GM12891 (cell line): ENCODE measurements around the gene MAN2B1.

Experiments used
- PAX5 ChIP-seq: IDR thresholded peaks from 2 replicates; pipeline ENCODE4 v1.6.1; 2011; ENCODE audit warnings: low read length, moderate library complexity, mild to moderate bottlenecking; ENCODE audit not compliant: insufficient read depth, severe bottlenecking
- POLR2A ChIP-seq: IDR thresholded peaks from 2 replicates; pipeline ENCODE4 v1.6.1; 2011; ENCODE audit warnings: low read depth, low read length, control low read depth
- POLR2AphosphoS5 ChIP-seq: IDR thresholded peaks from 2 replicates; pipeline ENCODE4 v1.6.1; 2011; ENCODE audit warnings: low read depth, low read length, control low read depth
- POU2F2 ChIP-seq: IDR thresholded peaks from 2 replicates; pipeline ENCODE4 v1.6.1; 2011; ENCODE audit warnings: low read depth, mild to moderate bottlenecking, control low read depth, low read length, moderate library complexity
- SPI1 ChIP-seq: IDR thresholded peaks from 2 replicates; pipeline ENCODE4 v1.6.1; 2011; ENCODE audit warnings: low read depth, low read length, control low read depth
- TAF1 ChIP-seq: IDR thresholded peaks from 2 replicates; pipeline ENCODE4 v1.6.1; 2011; ENCODE audit warnings: low read depth, low read length, control low read depth

- no peak for TF ChIP-seq POLR2A
- no peak for TF ChIP-seq TAF1
- TF ChIP-seq POLR2AphosphoS5, result no peak
- TF ChIP-seq SPI1, result no peak
- TF ChIP-seq PAX5, result no peak
- TF ChIP-seq POU2F2, result no peak
Observed at GRCh38 chr19:12652219-12652618, 14.3 kb downstream of the MAN2B1 start.
